ENCODE data around the gene MS4A18.

MS4A18 gene

DNA sequence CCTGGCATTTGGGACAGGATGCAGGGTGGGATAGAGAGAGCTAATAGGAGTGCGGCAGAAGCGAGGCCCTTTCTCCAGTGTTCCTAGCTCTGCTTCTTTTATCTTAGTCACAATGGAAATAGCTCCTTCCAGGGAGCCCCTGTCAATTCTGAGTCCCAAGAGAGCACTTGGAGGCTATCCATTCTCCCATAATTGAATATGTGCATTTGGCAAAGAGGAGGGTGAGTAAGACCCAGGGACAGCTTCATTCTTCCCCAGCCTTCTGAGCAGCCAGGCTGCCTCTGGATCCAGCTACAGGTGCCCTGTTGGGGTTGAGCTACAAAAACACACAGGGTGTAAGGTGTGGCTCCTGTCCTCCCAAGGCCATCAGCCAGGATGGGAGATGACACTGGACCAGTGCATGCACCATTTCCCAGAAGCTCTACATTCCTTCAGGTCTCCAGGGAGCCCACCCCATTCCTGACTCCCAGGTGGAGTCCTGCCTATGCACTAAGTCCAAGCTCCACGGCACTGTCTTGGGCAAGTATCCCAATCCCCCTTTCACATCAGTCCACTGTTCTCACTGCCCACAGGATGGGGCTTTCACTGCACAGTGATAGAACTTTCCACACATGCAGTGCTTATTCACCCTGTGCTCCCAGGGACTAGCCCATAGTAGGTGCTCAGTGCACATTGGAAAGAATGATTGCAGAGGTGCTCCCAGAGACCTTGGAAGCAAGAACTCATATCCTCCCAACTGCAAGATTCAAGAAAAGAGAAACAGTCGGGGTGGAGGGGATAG, 66.8 kb downstream of the MS4A18 start:
- FAIRE-seq: no peak

DNA sequence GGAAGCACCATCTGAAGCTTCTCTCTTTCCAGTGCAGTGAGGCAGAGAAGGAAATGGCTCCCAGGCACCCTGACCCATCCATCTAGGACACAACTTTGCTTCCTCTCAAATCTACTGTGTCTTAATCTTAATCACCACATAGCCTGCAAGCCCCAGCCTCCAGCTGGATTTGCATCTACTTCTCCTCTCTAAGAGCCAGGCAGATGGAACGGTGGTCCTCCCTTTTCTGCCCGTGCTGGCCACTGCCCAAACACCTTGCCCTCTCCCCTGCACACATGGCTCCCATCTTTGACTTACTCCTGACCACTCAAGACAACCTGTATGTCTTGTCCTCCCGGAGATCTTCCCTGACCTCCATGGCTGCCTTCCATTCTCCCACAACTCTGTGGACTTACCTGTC, 68.0 kb downstream of the MS4A18 start:
- FAIRE-seq: no peak
